GM18909 (cell line): ENCODE results near the gene DYNC1I2.
"Not testable (repeated sequence)": the region's sequence is repeated elsewhere in the genome, so short reads cannot be mapped to it uniquely, and the experiment has no call there.

Experiments used
- ATAC-seq: cut with Tn5 transposase; IDR thresholded peaks from one replicate; pipeline ENCODE4 v1.9.1; 2021; ENCODE audit warnings: mild to moderate bottlenecking; ENCODE audit not compliant: unreplicated experiment, poor library complexity

The DYNC1I2 gene

DNA sequence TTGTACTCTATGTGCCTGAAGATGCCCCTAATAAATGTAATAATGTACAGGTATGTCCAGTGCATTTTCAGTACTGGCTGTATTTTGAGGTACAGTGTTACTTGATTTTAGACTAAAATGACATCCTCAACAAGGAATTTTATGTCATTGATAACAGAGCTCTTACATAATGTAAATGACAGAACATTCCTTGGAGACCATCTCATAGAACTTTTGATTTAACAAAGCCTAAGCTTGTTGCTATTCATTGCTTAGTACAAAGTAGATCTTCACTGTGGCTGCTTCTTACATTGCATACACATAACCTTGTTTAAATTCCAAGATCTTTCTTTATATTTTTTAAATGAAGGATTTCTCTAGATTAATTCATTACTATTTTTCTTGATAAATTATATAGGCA lies 24.1 kb downstream of the DYNC1I2 start:
- ATAC-seq = no peak

DNA sequence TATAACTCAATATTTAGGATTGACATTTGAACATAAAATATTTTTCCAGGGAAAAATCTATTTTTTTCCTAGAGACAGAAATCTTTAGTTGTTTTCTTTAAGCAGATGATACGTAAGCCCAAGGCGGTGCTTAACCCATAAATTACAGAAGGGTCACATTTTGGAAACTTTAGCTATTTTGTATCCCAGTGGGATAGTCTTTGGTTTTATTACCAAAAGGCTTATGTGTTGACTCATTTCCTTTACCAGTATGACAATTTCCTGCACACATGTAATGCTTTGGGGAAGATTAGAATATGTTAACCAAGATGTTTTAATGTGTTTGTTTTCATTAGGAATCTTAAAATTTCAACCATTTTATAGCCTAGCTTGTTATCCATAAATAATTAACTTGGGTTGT lies 24.8 kb downstream of the DYNC1I2 start:
- no peak for ATAC-seq

DNA sequence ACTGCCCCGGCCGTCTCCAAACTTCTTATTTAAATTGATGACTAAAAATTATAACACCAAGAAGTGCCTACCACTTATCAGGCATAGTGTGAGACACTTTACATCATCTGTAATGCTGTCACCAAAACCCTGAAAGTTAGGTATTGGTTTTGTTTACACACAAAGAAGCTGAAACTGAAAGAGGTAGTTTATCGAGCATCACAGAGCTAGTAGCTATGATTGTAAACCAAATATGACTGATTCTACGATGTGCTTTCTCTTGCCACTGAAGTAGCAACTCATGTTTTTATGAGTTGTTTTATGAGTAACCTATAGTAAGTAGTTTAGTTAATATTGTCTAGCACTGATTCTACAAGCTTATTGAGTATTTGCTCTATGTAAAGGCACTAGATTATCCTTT lies 31.5 kb downstream of the DYNC1I2 start:
- no peak for ATAC-seq

DNA sequence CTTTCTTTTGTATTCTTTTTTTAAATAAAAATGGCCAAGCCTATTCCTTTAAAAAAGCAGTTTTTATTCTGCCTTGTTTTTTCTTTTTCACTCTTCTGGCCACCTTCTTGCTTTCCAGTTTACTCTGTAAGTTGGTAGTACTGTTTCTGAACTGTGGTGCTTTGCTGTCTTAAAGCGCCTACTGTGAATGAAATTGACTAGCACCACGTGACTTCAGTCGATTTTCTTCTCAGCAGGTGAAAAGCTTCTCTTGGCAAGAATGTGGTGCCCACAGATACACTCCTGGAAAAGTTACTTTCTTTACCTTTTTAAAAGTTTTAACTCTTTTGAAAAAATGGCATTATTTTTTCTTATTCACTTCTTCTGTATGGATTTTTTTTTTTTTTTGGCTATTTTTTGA lies 32.4 kb downstream of the DYNC1I2 start:
- no peak for ATAC-seq

DNA sequence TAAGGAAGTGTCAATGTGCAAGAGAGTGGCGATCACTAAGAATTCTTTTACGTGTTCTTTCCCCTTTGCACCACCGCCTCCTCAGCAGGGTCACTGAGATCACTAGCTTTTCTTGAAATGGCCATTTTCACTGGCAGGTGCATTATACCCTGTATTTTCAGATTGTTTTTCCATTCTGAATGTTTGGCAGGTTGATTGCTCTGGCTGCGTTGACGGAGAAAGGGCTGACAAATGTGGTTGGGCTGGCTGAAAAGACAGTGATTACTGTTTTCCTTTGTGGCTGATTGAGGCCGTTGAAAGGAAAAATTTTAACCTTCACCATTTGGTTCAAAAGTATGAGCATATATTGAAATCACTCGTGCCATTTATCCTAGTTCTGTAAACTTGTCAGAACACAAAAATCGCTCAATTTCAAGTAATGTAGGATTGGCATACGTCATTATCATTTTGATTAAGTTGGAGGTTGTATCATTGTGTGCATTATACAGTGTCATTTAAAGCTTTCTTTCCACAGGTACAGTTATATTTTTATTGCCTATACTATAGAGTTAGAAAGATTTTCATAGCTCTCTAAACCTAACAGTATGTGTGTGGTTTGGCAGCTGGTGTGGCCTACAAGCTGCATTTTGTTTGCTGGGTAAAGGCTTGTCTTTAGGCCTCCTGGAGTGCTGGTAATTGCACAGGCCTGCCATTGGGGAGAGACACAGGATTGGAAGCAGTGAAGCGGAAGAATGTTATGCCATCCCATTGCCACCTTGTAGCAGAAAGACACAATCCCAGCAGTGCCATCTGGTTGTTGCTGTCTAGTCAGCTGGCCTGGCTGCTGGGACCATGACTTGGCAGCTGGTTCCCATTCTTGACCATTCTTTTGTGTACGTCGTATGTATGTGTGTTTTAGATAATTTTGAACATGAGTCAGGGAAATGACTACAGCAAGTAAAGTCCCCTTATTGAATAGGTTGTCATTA lies 36.7 kb downstream of the DYNC1I2 start:
- no peak for ATAC-seq

DNA sequence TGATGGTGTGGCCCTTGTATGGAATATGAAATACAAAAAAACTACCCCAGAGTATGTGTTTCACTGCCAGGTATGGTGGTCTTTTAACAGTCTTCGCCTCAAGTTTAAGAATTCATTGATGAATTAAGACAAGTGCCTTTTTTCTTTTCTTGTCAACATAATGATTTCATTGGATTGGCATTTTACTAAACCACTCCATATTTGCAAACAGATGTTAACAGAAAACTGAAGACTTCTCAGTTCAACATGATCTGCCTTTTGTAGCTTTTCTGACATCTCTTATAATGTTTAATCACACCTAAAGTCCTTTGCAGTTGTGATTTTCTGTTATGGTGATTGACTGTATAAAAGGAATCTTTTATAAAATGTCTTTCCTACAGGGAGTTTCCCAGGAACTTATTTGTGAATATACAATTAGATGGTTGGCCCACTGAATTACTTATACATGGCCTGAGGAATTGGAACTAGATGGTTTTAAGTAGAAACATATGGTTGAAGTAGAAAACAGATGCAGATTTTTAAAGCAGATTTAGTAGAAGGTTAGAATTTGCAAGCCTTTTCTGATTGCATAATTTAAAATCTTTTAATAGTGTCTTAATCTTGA lies 39.7 kb downstream of the DYNC1I2 start:
- no peak for ATAC-seq

DNA sequence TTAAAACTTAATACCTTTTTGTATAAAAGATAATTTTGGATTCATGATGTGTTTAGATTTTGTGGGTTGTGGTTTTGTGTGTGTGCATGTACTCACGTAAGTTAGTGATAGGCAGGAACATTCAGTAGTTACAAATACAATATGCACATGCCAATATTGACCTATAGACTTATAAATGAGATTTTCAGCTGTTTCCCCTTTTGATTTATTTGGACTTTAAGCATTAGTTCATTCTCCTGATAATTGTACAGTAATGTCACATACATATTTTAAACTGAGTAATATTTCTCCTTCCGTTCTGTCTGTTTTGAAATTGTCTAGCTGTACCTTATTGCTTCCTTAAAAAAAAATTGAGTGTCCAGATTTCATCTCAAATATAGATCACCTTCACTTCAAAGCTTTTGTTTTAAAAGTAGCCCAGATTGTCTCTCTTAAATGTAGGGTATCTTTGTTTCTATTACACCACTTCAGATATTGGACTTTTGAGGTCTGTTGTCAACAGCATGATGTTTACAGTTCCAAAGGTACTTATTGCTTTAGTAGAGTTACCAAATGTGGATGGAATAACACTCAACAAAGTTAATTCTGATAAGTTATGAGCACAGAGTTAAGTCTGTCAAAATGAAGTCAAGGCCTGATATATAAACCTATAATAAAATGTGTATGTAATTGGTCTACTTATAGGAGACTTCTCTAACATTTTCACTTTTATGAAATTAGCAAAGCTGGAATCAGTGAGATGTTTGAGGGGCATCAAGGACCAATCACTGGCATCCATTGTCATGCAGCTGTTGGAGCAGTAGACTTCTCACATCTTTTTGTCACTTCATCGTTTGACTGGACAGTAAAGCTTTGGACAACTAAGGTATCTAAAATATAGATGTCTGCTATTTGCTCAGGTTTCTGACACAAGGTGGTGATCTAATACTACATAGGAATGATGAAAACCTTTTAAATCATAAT lies 42.0 kb downstream of the DYNC1I2 start:
- no peak for ATAC-seq

DNA sequence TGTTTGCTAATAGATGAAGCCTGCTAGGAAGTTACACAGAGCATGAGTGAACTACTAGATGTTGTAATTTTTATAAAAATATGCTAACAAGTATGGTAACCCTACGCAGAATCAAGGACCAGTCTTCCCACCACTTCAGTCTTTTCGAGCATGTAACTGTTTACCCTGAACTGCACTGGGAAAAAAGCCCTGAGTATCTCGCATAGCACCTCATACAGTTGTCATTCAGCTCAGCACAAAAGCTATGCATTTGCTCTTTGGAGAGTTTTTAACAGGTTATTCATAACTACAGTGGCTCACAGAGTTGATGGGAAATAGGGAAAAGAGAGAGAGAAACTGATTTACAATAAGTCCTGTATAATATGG lies 42.7 kb downstream of the DYNC1I2 start:
- ATAC-seq = no peak

DNA sequence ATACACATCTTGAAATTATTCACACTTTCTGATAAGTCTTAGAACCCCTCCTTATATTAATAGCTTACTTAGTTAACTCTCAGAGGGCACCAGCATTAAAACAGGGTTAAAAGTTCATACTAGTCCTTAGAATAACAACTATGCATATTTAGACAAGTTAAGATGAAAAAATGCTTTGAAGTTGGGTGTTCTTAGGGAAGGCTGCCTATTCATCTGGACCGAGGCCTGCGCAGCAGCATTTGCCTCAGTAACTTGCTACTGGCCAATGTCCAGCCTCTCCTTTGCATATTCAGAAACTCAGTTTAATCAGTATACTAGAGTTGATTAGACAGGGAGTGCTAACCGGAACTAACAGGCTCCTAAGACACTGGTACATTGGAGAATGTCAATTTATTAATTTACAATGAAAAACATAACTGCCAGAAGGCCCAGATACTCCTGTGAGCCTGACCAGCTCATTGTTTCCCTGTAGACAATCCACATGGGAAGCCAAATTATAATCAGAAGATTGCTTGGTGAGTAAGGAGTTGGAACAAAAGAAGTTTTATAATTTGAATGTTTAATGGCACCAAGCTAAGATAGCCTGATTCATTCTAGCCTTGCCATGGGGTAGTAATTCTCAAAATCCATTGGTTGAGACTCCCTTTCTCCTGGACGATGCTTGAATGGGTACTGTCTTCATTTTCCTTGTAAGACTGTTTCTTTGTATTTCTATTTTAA lies 48.9 kb downstream of the DYNC1I2 start:
- no peak for ATAC-seq

DNA sequence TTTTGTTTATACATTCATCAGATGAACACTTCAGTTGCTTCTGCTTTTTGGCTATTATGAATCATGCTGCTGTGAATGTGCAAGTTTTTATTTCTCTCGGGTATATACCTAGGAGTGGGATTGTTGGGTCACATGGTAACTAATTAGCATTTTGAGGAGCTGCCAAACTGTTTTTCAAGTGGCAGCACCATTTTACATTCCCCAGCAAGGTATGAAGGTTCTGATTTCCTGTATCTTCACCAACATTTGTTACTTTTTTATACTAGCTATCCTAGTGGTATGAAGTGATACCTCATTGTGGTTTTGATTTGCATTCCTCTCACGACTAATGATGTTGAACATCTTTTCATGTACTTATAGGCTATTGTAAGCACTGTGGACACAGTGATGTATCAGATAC lies 53.9 kb downstream of the DYNC1I2 start:
- no peak for ATAC-seq

DNA sequence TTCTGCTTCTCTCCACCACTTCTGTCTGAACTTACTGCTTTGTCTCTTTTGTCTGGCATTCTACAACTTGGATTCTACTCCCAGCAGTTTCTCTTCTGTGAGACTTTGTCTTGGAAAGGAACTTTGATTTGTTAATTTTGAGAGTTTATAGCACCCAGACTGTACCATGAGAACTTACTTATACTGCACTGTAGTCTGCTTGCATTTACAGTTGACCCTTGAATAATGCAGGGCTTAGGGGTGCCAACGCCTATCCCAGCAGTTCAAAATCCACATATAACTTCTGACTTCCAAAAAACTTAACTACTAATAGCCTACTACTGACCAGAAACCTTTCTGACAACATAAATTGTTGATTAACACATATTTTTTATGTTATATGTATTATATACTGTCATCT lies 55.5 kb downstream of the DYNC1I2 start:
- ATAC-seq = no peak

DNA sequence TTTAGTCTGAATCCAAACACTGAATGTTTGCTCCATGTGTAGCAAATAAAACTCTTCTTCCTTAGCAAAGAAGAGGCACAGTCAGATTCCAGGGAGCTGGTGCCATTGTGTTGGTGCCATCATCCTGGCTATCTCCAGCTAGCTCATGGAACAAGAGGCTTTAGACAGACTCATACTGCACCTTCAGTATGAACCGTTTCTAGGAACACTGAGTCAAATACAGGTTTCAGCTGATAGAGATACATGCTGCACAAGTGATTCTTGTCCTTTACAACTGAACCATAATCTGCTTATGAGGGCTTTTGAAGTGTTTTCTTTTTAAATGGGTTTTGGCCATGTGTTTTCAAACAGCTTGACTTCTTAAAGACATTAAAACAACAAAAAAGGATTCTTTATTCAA lies 57.9 kb downstream of the DYNC1I2 start:
- no peak for ATAC-seq

DNA sequence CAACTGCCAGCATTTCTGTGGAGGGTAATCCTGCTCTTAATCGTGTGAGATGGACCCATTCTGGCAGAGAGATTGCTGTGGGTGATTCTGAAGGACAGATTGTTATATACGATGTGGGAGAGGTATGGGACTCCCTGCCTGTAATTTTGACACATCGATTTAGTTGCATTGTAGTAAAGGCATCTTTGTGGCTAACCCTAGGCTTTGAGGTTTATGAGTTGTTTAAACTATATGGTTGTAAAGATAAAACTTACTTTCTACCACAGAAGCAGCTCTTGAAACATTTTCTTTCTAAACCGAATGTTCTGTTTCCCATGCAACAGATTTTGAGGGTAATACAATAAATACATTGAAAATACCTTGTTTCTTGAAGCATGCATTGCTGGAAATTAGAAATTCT lies 58.5 kb downstream of the DYNC1I2 start:
- no peak for ATAC-seq

DNA sequence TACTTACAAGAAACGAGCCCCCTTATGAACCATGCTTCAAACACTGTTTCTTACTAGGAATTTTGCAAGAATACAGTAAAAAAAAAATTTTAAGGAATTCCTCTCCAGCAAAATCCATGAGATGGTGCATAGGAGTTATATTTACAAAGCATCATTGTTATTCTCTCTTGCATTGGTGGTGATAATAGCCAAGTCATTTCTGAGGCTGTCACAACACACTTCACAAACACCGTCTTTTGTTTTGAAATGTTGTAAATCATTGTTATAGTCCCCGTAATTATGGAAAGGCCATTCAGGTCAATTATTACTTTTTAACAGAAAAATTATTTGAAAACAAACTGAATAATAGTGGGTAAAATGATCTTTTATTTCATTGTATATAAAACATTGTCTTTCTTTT lies 60.1 kb downstream of the DYNC1I2 start:
- no peak for ATAC-seq

DNA sequence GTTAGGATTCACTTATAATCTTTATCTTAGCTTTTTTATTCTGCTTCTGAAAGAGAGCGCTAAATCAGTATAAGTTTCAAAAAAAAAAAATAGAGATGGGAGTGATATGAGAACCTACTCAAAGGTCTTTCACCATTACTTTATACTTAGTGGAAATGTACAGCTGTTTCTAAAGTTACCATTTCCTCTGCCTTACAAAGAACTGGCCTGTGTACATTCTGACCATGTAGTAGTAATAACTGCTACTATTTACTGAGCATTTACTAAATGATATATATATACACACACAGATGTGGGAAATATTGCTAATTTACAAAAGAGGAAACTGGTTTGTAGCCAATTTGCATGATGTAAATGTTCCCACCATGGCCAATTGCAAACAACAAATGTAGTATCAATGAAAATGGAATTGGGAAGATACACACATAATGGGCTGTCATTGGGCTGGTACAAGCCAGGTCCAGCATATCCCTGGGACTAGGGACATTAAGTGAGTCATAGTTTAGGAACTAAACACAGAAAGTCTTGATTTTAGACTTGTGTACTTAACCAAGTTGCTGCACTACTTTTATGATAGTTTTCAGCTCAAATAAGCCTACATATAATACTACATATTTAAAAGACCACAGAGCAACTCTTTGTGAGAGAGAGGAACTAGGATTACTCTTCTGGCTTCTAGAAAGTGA lies 67.1 kb downstream of the DYNC1I2 start:
- no peak for ATAC-seq

DNA sequence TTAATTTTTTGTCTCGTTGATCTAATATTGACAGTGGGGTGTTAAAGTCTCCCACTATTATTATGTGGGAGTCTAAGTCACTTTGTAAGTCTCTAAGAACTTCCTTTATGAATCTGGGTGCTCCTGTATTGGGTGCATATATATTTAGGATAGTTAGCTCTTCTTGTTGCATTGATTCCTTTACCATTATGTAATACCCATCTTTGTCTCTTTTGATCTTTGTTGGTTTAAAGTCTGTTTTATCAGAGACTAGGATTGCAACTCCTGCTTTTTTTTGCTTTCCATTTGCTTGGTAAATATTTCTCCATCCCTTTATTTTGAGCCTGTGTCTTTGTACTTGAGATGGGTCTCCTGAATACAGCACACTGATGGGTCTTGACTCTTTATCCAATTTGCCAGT lies 71.5 kb downstream of the DYNC1I2 start:
- ATAC-seq = not testable (repeated sequence)

DNA sequence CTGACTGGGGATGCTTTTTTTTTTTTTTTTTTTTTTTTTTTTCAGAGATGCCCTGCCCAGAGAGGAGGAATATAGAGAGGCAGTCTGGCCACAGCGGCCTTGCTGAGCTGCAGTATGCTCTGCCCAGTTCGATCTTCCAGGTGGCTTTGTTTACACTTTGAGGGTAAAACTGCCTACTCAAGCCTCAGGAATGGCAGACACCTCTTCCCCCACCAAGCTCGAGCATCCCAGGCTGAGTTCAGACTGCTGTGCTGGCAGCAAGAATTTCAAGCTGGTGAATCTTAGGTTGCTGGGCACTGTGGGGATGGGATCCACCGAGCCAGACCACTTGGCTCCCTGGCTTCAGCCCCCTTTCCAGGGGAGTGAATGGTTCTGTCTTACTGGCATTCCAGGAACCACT lies 73.9 kb downstream of the DYNC1I2 start:
- not testable (repeated sequence) for ATAC-seq

DNA sequence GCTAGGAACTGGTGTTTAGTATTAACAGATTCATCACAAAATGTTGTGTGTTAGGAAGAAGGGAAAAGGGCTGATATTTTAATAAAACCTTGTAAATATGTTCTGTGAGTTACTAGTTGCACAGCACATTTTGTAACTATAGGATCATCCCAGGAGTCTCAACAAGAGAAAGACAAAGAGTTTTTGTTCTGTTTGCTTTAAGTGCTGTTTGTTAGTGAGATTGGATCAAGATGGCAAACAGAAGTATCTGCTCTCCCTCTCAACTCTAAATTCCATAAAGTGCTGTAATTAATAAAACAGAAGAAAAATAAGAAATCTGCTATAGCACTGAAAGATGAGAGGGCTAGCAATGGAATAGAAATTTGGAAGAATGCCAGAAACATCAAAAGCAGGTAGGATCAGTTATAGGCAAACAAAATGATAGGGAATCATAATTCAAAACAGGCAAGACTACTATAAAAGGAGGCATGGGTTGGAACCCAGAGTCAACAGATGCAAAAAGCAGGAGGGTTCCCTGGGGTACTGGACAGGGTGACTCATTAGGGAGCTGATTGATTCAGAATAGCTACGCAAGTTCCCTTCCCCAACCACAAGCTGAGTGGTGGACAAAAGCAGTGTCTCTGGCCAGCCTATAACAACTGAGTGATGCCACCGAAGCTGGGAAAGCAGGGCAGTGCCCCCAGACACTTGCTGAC lies 75.8 kb downstream of the DYNC1I2 start:
- ATAC-seq = no peak

DNA sequence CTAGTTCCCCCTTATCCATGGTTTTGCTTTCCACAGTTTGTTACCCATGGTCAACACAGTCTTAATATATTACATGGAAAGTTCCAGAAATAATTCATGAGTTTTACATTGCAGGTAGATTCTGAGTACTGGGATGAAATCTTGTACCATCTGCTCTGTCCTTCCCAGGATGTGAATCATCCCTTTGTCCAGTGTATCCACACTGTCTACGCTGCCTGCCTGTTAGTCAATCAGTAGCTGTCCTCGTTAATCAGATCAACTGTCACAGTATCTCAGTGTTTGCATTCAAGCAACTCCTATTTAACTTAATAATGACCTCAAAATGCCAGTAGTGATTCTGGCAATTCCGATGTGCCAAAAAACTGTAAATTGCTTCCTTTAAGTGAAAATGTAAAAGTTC lies 76.3 kb downstream of the DYNC1I2 start:
- ATAC-seq = no peak
